DND-41 (cell line): ENCODE measurements around the gene TMEM62.
"Not testable (repeated sequence)": the region's sequence is repeated elsewhere in the genome, so short reads cannot be mapped to it uniquely, and the experiment has no call there.

ENCODE experiments used
- EZH2 ChIP-seq: IDR thresholded peaks from 3 replicates; pipeline ENCODE4 v1.6.1; 2012; ENCODE audit warnings: borderline replicate concordance, low read depth, mild to moderate bottlenecking, moderate library complexity, low read length, inconsistent platforms; ENCODE audit not compliant: severe bottlenecking
- TF ChIP-seq, protein P1 (sequence below): IDR thresholded peaks from 2 replicates; pipeline ENCODE4 v1.5.1; 2012; ENCODE audit warnings: borderline replicate concordance, low read length, moderate library complexity, mild to moderate bottlenecking; ENCODE audit not compliant: poor library complexity, severe bottlenecking; ENCODE audit errors: extremely low read depth

DNA sequence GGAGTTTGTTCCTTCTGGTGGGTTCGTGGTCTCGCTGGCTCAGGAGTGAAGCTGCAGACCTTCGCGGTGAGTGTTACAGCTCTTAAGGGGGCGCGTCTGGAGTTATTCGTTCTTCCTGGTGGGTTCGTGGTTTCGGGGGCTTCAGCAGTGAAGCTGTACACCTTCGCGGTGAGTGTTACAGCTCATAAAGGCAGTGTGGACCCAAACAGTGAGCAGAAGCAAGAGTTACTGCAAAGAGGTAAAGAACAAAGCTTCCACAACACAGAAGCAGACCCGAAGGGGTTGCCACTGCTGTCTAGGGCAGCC is 92.5 kb downstream of the TMEM62 start:
- TF ChIP-seq, protein P1, sequence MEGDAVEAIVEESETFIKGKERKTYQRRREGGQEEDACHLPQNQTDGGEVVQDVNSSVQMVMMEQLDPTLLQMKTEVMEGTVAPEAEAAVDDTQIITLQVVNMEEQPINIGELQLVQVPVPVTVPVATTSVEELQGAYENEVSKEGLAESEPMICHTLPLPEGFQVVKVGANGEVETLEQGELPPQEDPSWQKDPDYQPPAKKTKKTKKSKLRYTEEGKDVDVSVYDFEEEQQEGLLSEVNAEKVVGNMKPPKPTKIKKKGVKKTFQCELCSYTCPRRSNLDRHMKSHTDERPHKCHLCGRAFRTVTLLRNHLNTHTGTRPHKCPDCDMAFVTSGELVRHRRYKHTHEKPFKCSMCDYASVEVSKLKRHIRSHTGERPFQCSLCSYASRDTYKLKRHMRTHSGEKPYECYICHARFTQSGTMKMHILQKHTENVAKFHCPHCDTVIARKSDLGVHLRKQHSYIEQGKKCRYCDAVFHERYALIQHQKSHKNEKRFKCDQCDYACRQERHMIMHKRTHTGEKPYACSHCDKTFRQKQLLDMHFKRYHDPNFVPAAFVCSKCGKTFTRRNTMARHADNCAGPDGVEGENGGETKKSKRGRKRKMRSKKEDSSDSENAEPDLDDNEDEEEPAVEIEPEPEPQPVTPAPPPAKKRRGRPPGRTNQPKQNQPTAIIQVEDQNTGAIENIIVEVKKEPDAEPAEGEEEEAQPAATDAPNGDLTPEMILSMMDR: not testable (repeated sequence)
- TF ChIP-seq EZH2: not testable (repeated sequence)
